ENCODE measurements around the gene CDKN1B. TPM values are rescaled to one million over a fixed set of nuclear protein-coding genes. Genes with fewer than 3 reads are reported as not detected.

Gene CDKN1B
- total RNA-seq, 1 donor = 123 TPM

GRCh38 chr12:12699345-12699744 lies 17.8 kb upstream of the CDKN1B start:
- DNase-seq (ENCODE audit: low read depth in 2 of 3, low spot score in 2 of 3) = no peak

GRCh38 chr12:12700254-12700653 lies 16.9 kb upstream of the CDKN1B start:
- DNase-seq (ENCODE audit: low read depth in 2 of 3, low spot score in 2 of 3) = no peak

- DNase-seq (ENCODE audit: low read depth in 2 of 3, low spot score in 2 of 3) = no peak
These were observed 15.7 kb upstream of the CDKN1B start for GRCh38 chr12:12701457-12701856.

GRCh38 chr12:12704593-12705230 lies 12.5 kb upstream of the CDKN1B start:
- peak in 2 of 3 donors; percentile 88 to 92 for DNase-seq (ENCODE audit: low read depth in 2 of 3, low spot score in 2 of 3)

GRCh38 chr12:12705838-12706520 lies 11.2 kb upstream of the CDKN1B start:
- DNase-seq (ENCODE audit: low read depth in 2 of 3, low spot score in 2 of 3) = peak in 2 of 3 donors; percentile 75 to 96

GRCh38 chr12:12713932-12714275 lies 3.3 kb upstream of the CDKN1B start:
- DNase-seq (ENCODE audit: low read depth in 2 of 3, low spot score in 2 of 3) = no peak

GRCh38 chr12:12714276-12715021 lies 2.7 kb upstream of the CDKN1B start:
- DNase-seq (ENCODE audit: low read depth in 2 of 3, low spot score in 2 of 3) = no peak

- no peak for DNase-seq (ENCODE audit: low read depth in 2 of 3, low spot score in 2 of 3)
These were observed 2.1 kb upstream of the CDKN1B start for GRCh38 chr12:12715128-12715458.

GRCh38 chr12:12715459-12716150 lies 1.6 kb upstream of the CDKN1B start:
- peak in 2 of 3 donors; percentile 82 to 92 for DNase-seq (ENCODE audit: low read depth in 2 of 3, low spot score in 2 of 3)

- no peak for DNase-seq (ENCODE audit: low read depth in 2 of 3, low spot score in 2 of 3)
These were observed 896 bp upstream of the CDKN1B start for GRCh38 chr12:12716151-12716792.

- peak in 1 of 3 donors; percentile 21 for DNase-seq (ENCODE audit: low read depth in 2 of 3, low spot score in 2 of 3)
These were observed 615 bp downstream of the CDKN1B start for GRCh38 chr12:12717586-12718380.

- DNase-seq (ENCODE audit: low read depth in 2 of 3, low spot score in 2 of 3) = no peak
These were observed 1.2 kb downstream of the CDKN1B start for GRCh38 chr12:12718381-12718759.

GRCh38 chr12:12718853-12719252 lies 1.7 kb downstream of the CDKN1B start:
- DNase-seq (ENCODE audit: low read depth in 2 of 3, low spot score in 2 of 3) = no peak

GRCh38 chr12:12719496-12719895 lies 2.3 kb downstream of the CDKN1B start:
- no peak for DNase-seq (ENCODE audit: low read depth in 2 of 3, low spot score in 2 of 3)

- no peak for DNase-seq (ENCODE audit: low read depth in 2 of 3, low spot score in 2 of 3)
These were observed 2.9 kb downstream of the CDKN1B start for GRCh38 chr12:12720052-12720451.

- no peak for DNase-seq (ENCODE audit: low read depth in 2 of 3, low spot score in 2 of 3)
These were observed 3.5 kb downstream of the CDKN1B start for GRCh38 chr12:12720672-12721161.

GRCh38 chr12:12721176-12721751 lies 4.1 kb downstream of the CDKN1B start:
- no peak for DNase-seq (ENCODE audit: low read depth in 2 of 3, low spot score in 2 of 3)

GRCh38 chr12:12721814-12722434 lies 4.8 kb downstream of the CDKN1B start:
- DNase-seq (ENCODE audit: low read depth in 2 of 3, low spot score in 2 of 3) = no peak

All from hematopoietic multipotent progenitor cell (in vitro differentiated cells).